ENCODE data around the gene OSBPL10. TPM values are rescaled to one million over a fixed set of nuclear protein-coding genes. Genes with fewer than 3 reads are reported as not detected.

Gene OSBPL10
- total RNA-seq, 2 experiments from 2014 or later: 1.6 to 1.7 TPM

GRCh38 chr3:31979001-31979697 is 1.9 kb downstream of the OSBPL10 start:
- Mint-ChIP-seq H3K27ac (no peak overlapping the region), H3K27me3 (peaks cover 37% of the 10 kb centered on the region), H3K4me1 (peaks cover 19% of the 10 kb centered on the region), H3K36me3 (ENCODE audit: low read depth) (no peaks in the 10 kb centered on the region), H3K4me3 (peak overlapping the region; percentile 44), H3K9me3 (no peaks in the 10 kb centered on the region)
- ChIA-PET CTCF (interaction anchor here (0.6 kb wide), 1 partner anchor 318 kb away, joined by 4 read pairs; no protein-coding TSS in a partner anchor), POLR2A (no interaction called here)
- DNase-seq: no peak

- H3K36me3 Mint-ChIP-seq (ENCODE audit: low read depth): no peaks in the 10 kb centered on the region
- H3K9me3 Mint-ChIP-seq: no peaks in the 10 kb centered on the region
- H3K4me1 Mint-ChIP-seq: peaks cover 19% of the 10 kb centered on the region
- peaks cover 37% of the 10 kb centered on the region for H3K27me3 Mint-ChIP-seq
- no peak overlapping the region for H3K4me3 Mint-ChIP-seq
- no peak for DNase-seq
- H3K27ac Mint-ChIP-seq: no peak overlapping the region
- POLR2A ChIA-PET: no interaction called here
- CTCF ChIA-PET: no interaction called here
These were observed 2.5 kb downstream of the OSBPL10 start for GRCh38 chr3:31978553-31978952.

GRCh38 chr3:31977736-31978135 is 3.3 kb downstream of the OSBPL10 start:
- Mint-ChIP-seq H3K27ac (no peak overlapping the region), H3K4me1 (peaks cover 21% of the 10 kb centered on the region), H3K27me3 (peaks cover 37% of the 10 kb centered on the region), H3K4me3 (no peak overlapping the region), H3K9me3 (no peaks in the 10 kb centered on the region), H3K36me3 (ENCODE audit: low read depth) (no peaks in the 10 kb centered on the region)
- ChIA-PET CTCF (no interaction called here), POLR2A (no interaction called here)
- DNase-seq: no peak

GRCh38 chr3:31976302-31976701 is 4.8 kb downstream of the OSBPL10 start:
- ChIA-PET POLR2A (no interaction called here), CTCF (no interaction called here)
- DNase-seq: no peak
- H3K36me3 Mint-ChIP-seq (ENCODE audit: low read depth): no peaks in the 10 kb centered on the region
- H3K27me3 Mint-ChIP-seq: peaks cover 26% of the 10 kb centered on the region
- no peaks in the 10 kb centered on the region for H3K9me3 Mint-ChIP-seq
- H3K27ac Mint-ChIP-seq: no peak overlapping the region
- H3K4me3 Mint-ChIP-seq: no peak overlapping the region
- H3K4me1 Mint-ChIP-seq: peaks cover 24% of the 10 kb centered on the region

- no peak for DNase-seq
- Mint-ChIP-seq H3K27me3 (peaks cover 20% of the 10 kb centered on the region), H3K9me3 (no peaks in the 10 kb centered on the region), H3K36me3 (ENCODE audit: low read depth) (no peaks in the 10 kb centered on the region), H3K4me1 (peaks cover 20% of the 10 kb centered on the region), H3K4me3 (no peak overlapping the region), H3K27ac (no peak overlapping the region)
- CTCF ChIA-PET: no interaction called here
- POLR2A ChIA-PET: no interaction called here
These were observed 6.1 kb downstream of the OSBPL10 start for GRCh38 chr3:31974964-31975363.

GRCh38 chr3:31974471-31974870 is 6.6 kb downstream of the OSBPL10 start:
- H3K36me3 Mint-ChIP-seq (ENCODE audit: low read depth): no peaks in the 10 kb centered on the region
- POLR2A ChIA-PET: no interaction called here
- peaks cover 17% of the 10 kb centered on the region for H3K27me3 Mint-ChIP-seq
- no peak overlapping the region for H3K4me3 Mint-ChIP-seq
- H3K4me1 Mint-ChIP-seq: peaks cover 17% of the 10 kb centered on the region
- CTCF ChIA-PET: no interaction called here
- DNase-seq: no peak
- H3K9me3 Mint-ChIP-seq: no peaks in the 10 kb centered on the region
- no peak overlapping the region for H3K27ac Mint-ChIP-seq

GRCh38 chr3:31973837-31974236 is 7.2 kb downstream of the OSBPL10 start:
- no peak for DNase-seq
- peaks cover 13% of the 10 kb centered on the region for H3K27me3 Mint-ChIP-seq
- no peak overlapping the region for H3K4me3 Mint-ChIP-seq
- no peaks in the 10 kb centered on the region for H3K9me3 Mint-ChIP-seq
- peaks cover 10% of the 10 kb centered on the region for H3K4me1 Mint-ChIP-seq
- no peak overlapping the region for H3K27ac Mint-ChIP-seq
- CTCF ChIA-PET: no interaction called here
- H3K36me3 Mint-ChIP-seq (ENCODE audit: low read depth): no peaks in the 10 kb centered on the region
- POLR2A ChIA-PET: no interaction called here

- CTCF ChIA-PET: no interaction called here
- H3K27ac Mint-ChIP-seq: no peak overlapping the region
These were observed 8.0 kb downstream of the OSBPL10 start for GRCh38 chr3:31973081-31973480.

GRCh38 chr3:31971607-31972006 is 9.5 kb downstream of the OSBPL10 start:
- H3K36me3 Mint-ChIP-seq (ENCODE audit: low read depth): no peaks in the 10 kb centered on the region
- H3K27me3 Mint-ChIP-seq: peaks cover 4% of the 10 kb centered on the region
- no peak overlapping the region for H3K27ac Mint-ChIP-seq
- H3K4me3 Mint-ChIP-seq: no peak overlapping the region
- H3K4me1 Mint-ChIP-seq: peaks cover 8% of the 10 kb centered on the region
- ChIA-PET POLR2A (no interaction called here), CTCF (interaction anchor here (1.1 kb wide), 1 partner anchor 48 kb away, joined by 3 read pairs; no protein-coding TSS in a partner anchor)
- DNase-seq: no peak
- no peaks in the 10 kb centered on the region for H3K9me3 Mint-ChIP-seq

More at GRCh38 chr3:31973081-31973480, 8.0 kb downstream of the OSBPL10 start:
- POLR2A ChIA-PET: no interaction called here
- no peak for DNase-seq
- peaks cover 8% of the 10 kb centered on the region for H3K4me1 Mint-ChIP-seq
- no peaks in the 10 kb centered on the region for H3K9me3 Mint-ChIP-seq
- no peak overlapping the region for H3K4me3 Mint-ChIP-seq
- H3K36me3 Mint-ChIP-seq (ENCODE audit: low read depth): no peaks in the 10 kb centered on the region
- H3K27me3 Mint-ChIP-seq: peaks cover 9% of the 10 kb centered on the region

GRCh38 chr3:31968927-31969418 is 12.1 kb downstream of the OSBPL10 start:
- H3K9me3 Mint-ChIP-seq: no peaks in the 10 kb centered on the region
- H3K36me3 Mint-ChIP-seq (ENCODE audit: low read depth): no peaks in the 10 kb centered on the region
- peaks cover 2% of the 10 kb centered on the region for H3K27me3 Mint-ChIP-seq
- H3K27ac Mint-ChIP-seq: no peak overlapping the region
- H3K4me3 Mint-ChIP-seq: no peak overlapping the region
- H3K4me1 Mint-ChIP-seq: peaks cover 8% of the 10 kb centered on the region
- CTCF ChIA-PET: no interaction called here
- no peak for DNase-seq
- POLR2A ChIA-PET: no interaction called here

- H3K4me1 Mint-ChIP-seq: peaks cover 10% of the 10 kb centered on the region
- DNase-seq: no peak
- H3K27ac Mint-ChIP-seq: no peak overlapping the region
- H3K4me3 Mint-ChIP-seq: no peak overlapping the region
- peaks cover 2% of the 10 kb centered on the region for H3K27me3 Mint-ChIP-seq
- no peaks in the 10 kb centered on the region for H3K9me3 Mint-ChIP-seq
- POLR2A ChIA-PET: no interaction called here
- H3K36me3 Mint-ChIP-seq (ENCODE audit: low read depth): no peaks in the 10 kb centered on the region
- CTCF ChIA-PET: no interaction called here
These were observed 12.6 kb downstream of the OSBPL10 start for GRCh38 chr3:31968369-31968926.

GRCh38 chr3:31967592-31967991 is 13.5 kb downstream of the OSBPL10 start:
- no peak overlapping the region for H3K27ac Mint-ChIP-seq
- CTCF ChIA-PET: no interaction called here
- H3K9me3 Mint-ChIP-seq: no peaks in the 10 kb centered on the region
- peaks cover 12% of the 10 kb centered on the region for H3K4me1 Mint-ChIP-seq
- no peak for DNase-seq
- no peak overlapping the region for H3K4me3 Mint-ChIP-seq
- POLR2A ChIA-PET: no interaction called here
- H3K27me3 Mint-ChIP-seq: peaks cover 2% of the 10 kb centered on the region
- no peaks in the 10 kb centered on the region for H3K36me3 Mint-ChIP-seq (ENCODE audit: low read depth)

- Mint-ChIP-seq H3K9me3 (no peaks in the 10 kb centered on the region), H3K27me3 (peaks cover 2% of the 10 kb centered on the region), H3K36me3 (ENCODE audit: low read depth) (no peaks in the 10 kb centered on the region), H3K4me3 (no peak overlapping the region), H3K27ac (no peak overlapping the region), H3K4me1 (peaks cover 7% of the 10 kb centered on the region)
- no peak for DNase-seq
- ChIA-PET CTCF (interaction anchor here (0.8 kb wide), 1 partner anchor 52 kb away, joined by 3 read pairs; no protein-coding TSS in a partner anchor), POLR2A (no interaction called here)
These were observed 14.0 kb downstream of the OSBPL10 start for GRCh38 chr3:31966978-31967591.

GRCh38 chr3:31962801-31963205 is 18.3 kb downstream of the OSBPL10 start:
- no peak for DNase-seq
- Mint-ChIP-seq H3K9me3 (no peaks in the 10 kb centered on the region), H3K27ac (no peak overlapping the region), H3K27me3 (peaks cover 1% of the 10 kb centered on the region), H3K36me3 (ENCODE audit: low read depth) (no peaks in the 10 kb centered on the region), H3K4me3 (no peak overlapping the region), H3K4me1 (peaks cover 6% of the 10 kb centered on the region)
- ChIA-PET POLR2A (no interaction called here), CTCF (no interaction called here)
